GM20000 (cell line): Measurements from ENCODE around the gene CBARP.

Experiments
- DNase-seq: peaks from one replicate; pipeline ENCODE4 v3.0.0; 2012; ENCODE audit warnings: low spot score
- TF ChIP-seq, protein P1 (sequence below): IDR thresholded peaks from 2 replicates; pipeline ENCODE4 v1.5.1; 2012; ENCODE audit warnings: mild to moderate bottlenecking, control low read depth; ENCODE audit errors: extremely low read depth, missing control alignments

The CBARP gene

DNA sequence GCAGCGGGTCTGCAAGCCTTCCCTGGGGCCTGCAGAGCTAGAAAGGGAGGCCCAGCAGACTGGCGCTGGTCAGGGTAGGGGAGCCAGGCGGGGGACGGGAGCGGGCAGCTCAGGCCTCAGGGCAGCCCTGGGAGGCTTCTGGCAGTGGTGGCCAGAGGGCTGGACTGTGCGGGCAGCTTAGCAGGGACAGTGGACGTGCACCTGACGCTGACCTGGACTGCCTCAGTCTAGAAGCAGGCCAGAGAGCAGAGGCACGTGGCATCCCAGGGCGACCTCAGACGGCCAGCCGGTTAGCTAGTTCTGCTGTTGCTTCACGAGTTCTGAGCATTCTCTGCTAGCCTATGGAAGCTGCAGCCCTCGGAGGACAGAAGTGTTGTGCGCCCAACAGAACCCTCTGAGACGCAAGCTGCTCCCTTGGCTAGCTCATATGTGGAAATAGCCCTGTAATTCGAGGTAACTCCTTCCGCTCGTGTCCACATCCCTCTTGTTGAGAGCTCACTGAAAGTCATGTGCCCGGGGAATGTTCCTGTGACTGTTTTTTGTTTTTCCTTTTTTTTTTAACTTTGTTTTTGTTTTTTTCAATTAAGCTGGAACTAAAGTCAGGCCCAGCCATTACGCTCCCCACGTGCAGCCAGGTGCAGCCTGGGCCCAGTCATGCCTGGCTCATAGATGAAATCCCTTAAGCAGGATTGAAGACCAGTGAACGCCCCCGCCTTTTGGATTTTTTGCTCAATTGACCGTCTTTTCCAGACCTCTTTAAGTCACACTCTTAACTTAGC, 35.6 kb upstream of the CBARP start:
- no peak for DNase-seq
- TF ChIP-seq, protein P1, sequence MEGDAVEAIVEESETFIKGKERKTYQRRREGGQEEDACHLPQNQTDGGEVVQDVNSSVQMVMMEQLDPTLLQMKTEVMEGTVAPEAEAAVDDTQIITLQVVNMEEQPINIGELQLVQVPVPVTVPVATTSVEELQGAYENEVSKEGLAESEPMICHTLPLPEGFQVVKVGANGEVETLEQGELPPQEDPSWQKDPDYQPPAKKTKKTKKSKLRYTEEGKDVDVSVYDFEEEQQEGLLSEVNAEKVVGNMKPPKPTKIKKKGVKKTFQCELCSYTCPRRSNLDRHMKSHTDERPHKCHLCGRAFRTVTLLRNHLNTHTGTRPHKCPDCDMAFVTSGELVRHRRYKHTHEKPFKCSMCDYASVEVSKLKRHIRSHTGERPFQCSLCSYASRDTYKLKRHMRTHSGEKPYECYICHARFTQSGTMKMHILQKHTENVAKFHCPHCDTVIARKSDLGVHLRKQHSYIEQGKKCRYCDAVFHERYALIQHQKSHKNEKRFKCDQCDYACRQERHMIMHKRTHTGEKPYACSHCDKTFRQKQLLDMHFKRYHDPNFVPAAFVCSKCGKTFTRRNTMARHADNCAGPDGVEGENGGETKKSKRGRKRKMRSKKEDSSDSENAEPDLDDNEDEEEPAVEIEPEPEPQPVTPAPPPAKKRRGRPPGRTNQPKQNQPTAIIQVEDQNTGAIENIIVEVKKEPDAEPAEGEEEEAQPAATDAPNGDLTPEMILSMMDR = no peak

DNA sequence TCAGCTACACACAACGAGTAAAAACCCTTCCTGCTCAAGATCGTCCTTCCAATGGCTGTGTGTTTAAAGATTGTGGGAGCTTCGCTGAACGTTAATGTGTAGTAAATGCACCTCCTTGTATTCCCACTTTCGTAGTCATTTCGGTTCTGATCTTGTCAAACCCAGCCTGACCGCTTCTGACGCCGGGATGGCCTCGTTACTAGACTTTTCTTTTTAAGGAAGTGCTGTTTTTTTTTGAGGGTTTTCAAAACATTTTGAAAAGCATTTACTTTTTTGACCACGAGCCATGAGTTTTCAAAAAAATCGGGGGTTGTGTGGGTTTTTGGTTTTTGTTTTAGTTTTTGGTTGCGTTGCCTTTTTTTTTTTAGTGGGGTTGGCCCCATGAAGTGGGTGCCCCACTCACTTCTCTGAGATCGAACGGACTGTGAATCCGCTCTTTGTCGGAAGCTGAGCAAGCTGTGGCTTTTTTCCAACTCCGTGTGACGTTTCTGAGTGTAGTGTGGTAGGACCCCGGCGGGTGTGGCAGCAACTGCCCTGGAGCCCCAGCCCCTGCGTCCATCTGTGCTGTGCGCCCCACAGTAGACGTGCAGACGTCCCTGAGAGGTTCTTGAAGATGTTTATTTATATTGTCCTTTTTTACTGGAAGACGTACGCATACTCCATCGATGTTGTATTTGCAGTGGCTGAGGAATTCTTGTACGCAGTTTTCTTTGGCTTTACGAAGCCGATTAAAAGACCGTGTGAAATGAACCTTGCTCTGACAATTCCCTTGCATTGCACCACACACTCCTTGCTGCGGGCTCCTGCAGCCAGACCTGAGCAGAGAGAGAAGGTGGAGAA, 34.8 kb upstream of the CBARP start:
- DNase-seq = no peak
- TF ChIP-seq, protein P1 = no peak

DNA sequence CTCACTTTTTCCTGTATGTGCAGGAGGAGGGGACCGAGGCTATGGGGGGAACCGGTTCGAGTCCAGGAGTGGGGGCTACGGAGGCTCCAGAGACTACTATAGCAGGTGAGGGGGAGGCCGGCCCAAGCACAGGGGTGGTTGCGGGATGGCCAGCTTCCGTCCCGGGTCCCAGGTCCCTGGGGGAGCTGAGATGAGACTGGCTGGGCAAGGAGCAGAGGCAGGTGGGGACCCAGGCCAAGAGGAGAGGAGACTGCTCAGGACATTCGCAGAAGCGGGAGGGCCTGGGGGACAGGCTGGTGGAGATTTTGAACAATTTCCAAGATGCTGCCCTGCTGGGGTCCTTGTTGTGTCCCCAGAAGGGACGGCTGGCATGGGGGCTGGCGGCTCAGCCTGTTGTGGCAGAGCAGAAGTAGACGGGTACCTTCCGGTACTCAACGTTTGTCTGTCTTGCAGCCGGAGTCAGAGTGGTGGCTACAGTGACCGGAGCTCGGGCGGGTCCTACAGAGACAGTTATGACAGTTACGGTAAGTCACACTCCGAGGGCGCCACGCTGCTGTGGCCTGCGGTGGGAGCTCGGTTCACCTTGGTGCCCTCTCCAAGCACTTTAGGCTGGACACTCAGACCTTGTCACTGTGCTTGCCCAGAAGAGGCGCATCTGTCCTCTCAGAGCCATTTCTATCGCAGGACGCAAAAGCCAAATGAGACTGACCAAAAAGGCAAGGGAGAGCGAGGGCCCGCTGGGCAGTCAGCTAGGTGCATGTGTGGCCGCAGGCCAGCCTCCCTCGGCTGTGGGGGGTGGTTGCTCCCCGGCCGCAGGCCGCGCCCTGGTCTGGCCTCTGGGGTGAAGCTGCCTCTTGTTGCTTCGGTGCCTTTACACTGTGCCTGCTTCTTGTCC, 34.0 kb upstream of the CBARP start:
- TF ChIP-seq, protein P1 = no peak
- DNase-seq = no peak

- DNase-seq = no peak
- TF ChIP-seq, protein P1 = no peak
Measured at GRCh38 chr19:1270854-1271527, 33.2 kb upstream of the CBARP start.

DNA sequence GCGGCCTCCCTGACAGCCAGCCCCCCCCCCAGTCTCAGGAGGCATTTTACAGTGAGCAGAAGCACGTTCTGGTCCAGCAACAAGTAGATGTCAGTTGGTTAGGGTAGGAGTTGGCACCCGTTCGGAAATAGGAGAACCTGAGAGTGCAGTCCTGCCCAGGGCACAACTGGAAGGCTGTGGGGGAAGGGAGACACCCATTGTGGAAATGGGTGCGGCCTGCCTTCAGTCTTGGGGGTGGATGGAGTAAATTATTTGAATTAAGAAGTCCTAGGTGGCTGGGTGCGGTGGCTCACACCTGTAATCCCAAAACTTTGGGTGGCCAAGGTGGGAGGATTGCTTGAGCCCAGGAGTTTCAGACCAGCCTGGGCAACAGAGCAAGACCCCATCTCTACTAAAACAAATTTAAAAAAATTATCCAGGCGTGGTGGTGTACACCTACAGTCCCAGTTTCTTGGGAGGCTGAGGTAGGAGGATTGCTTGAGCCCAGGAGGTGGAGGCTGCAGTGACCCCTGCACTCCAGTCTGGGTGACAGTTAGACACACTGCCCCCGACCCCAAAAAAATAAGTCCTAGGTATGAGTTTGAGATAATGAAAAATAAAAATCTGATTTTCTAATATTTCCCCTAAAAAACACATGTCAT, 32.5 kb upstream of the CBARP start:
- TF ChIP-seq, protein P1 = no peak
- no peak for DNase-seq

DNA sequence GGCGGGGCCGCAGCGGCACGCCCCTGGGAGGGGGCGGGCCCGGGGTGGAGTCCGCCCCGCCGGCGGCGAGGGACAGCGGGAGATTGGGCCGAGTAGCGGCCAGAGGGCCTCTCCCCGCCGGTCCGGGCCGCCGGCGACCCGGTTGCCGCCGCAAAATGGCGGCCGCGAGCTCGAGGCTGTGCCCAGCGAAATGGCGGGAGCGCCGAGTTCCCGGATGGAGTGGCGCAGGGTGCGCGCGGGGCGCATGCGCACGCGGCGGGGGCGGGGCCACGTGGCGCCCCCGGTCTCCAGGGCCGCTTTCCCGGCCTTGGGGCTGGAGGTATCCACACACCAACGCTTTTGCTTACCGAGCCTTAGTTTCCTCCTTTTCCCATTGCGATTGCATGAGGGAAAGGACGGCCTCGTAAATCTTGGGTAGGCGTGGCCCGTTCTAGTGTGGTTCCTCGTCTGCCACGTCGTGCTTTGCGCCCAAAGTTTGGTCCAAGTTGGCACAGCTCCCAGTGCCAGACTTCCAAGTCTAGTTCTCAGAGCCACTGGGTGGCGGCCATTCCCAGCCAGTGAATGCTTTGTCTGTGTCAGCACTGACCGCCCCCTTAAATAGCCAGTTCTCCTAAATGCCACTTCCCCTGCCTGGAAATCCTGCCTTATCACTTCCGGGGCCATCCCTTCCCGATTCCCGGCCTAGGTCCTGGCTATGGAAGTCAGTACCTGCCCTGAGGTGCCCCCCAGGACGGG, 31.8 kb upstream of the CBARP start:
- peak; percentile 93 for DNase-seq
- TF ChIP-seq, protein P1 = no peak
